Panc1 (cell line): ENCODE data around the gene OAF.
A peak's percentile ranks its signal among the peaks of the same experiment; 100 is the strongest.

Experiments used
- POLR2AphosphoS5 ChIP-seq: IDR thresholded peaks from 2 replicates; pipeline ENCODE4 v1.6.1; 2012; ENCODE audit warnings: mild to moderate bottlenecking, low read depth, low read length, moderate library complexity
- TF ChIP-seq, protein P1 (sequence below): fragments of 450-650 bp; IDR thresholded peaks from 2 replicates; pipeline ENCODE4 v1.5.1; 2017; ENCODE audit warnings: mild to moderate bottlenecking
- TF ChIP-seq, protein P2 (sequence below), 2 experiments: IDR thresholded peaks; 2 replicates each; pipeline ENCODE4 v1.6.1; 2011 to 2012; ENCODE audit warnings: low read depth in 2 of 2, control low read depth in 1 of 2, low read length in 1 of 2, mild to moderate bottlenecking in 1 of 2, moderate library complexity in 1 of 2; ENCODE audit not compliant: insufficient read depth in 1 of 2

DNA sequence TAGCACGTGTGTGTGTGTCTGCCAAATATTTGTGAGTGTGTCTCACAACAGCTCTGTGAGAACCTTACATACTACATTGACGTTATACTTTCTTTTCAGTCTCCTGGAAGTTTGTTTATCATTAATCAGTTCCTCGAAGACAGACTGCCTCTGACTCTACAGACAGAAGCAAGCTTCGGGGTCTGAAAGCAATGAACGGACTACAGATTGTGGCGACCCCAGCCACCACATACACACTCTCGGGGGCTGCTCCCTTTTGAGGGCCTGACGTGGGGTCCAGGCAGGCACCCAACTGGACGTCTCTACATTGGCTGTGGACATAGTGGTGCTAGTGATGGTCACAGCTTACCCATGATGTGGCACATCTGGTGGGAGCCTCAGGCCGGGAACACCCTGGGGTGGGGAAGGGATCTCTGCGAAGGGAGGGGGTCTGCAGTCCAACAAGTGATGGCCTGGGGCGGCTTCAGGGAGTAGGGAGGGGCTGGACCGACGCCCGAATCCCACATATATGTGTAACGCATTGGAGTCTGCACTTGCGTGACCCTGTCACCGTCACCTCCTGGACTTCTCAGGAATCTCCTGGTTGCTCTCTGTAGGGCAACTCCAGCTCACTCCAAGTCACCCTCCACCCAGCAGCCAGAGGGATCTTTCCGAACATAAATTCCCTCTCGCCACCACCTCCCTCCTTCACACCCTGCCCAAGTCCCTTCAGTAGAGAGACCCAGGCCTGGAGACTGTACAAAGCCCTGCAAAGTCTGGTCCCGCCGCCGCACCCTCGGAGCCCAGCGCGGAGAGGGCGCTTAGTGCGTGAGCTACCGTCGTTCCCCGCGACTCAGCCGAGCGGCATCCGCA is 42.5 kb upstream of the OAF start:
- no peak for TF ChIP-seq POLR2AphosphoS5
- TF ChIP-seq, protein P1, sequence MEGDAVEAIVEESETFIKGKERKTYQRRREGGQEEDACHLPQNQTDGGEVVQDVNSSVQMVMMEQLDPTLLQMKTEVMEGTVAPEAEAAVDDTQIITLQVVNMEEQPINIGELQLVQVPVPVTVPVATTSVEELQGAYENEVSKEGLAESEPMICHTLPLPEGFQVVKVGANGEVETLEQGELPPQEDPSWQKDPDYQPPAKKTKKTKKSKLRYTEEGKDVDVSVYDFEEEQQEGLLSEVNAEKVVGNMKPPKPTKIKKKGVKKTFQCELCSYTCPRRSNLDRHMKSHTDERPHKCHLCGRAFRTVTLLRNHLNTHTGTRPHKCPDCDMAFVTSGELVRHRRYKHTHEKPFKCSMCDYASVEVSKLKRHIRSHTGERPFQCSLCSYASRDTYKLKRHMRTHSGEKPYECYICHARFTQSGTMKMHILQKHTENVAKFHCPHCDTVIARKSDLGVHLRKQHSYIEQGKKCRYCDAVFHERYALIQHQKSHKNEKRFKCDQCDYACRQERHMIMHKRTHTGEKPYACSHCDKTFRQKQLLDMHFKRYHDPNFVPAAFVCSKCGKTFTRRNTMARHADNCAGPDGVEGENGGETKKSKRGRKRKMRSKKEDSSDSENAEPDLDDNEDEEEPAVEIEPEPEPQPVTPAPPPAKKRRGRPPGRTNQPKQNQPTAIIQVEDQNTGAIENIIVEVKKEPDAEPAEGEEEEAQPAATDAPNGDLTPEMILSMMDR: 0 out of 2 replicates have a peak, but pooled peaks have one; percentile 4
- TF ChIP-seq, protein P2, sequence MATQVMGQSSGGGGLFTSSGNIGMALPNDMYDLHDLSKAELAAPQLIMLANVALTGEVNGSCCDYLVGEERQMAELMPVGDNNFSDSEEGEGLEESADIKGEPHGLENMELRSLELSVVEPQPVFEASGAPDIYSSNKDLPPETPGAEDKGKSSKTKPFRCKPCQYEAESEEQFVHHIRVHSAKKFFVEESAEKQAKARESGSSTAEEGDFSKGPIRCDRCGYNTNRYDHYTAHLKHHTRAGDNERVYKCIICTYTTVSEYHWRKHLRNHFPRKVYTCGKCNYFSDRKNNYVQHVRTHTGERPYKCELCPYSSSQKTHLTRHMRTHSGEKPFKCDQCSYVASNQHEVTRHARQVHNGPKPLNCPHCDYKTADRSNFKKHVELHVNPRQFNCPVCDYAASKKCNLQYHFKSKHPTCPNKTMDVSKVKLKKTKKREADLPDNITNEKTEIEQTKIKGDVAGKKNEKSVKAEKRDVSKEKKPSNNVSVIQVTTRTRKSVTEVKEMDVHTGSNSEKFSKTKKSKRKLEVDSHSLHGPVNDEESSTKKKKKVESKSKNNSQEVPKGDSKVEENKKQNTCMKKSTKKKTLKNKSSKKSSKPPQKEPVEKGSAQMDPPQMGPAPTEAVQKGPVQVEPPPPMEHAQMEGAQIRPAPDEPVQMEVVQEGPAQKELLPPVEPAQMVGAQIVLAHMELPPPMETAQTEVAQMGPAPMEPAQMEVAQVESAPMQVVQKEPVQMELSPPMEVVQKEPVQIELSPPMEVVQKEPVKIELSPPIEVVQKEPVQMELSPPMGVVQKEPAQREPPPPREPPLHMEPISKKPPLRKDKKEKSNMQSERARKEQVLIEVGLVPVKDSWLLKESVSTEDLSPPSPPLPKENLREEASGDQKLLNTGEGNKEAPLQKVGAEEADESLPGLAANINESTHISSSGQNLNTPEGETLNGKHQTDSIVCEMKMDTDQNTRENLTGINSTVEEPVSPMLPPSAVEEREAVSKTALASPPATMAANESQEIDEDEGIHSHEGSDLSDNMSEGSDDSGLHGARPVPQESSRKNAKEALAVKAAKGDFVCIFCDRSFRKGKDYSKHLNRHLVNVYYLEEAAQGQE (IDR thresholded peaks at IDR 0.05; ENCODE audit: insufficient read depth in 1 of 2, low read depth in 2 of 2, low read length in 1 of 2): no peak
